HepG2 (cell line): ENCODE measurements around the gene NEU4. TPM values are rescaled to one million over a fixed set of nuclear protein-coding genes. Genes with fewer than 3 reads are reported as not detected.

Source experiments
- ATAC-seq: fragments of 200-7000 bp; cut with Tn5 transposase; 3 replicates; pipeline ENCODE4 v1.9.1; 2020; ENCODE audit warnings: mild to moderate bottlenecking, moderate library complexity
- BruUV-seq: library from RNA; stranded (reverse); fragments of 400-500 nt; replicated peaks from 2 replicates; lab custom pipeline; 2021; lab: Mats Ljungman, UMichigan
- CTCF ChIA-PET: fragments of 300-600 bp; formaldehyde crosslinking; extraction: SDS; loops from one replicate; lab custom pipeline; 2021; ENCODE audit warnings: low total read pairs, inconsistent platforms, low intra/inter-chr PET ratio; lab: Yijun Ruan, JAX
- POLR2A ChIA-PET: fragments of 350-600 bp; sonication (Branson Sonifier 250); formaldehyde crosslinking; loops from one replicate; lab custom pipeline; 2020; ENCODE audit warnings: antibody characterized with exemption, inconsistent platforms; lab: Yijun Ruan, JAX
- DNase-seq: peaks from one replicate; pipeline ENCODE4 v3.0.0-alpha.2; 2015; ENCODE audit warnings: low spot score
- FAIRE-seq: peaks from 3 replicates; lab custom pipeline; 2011; peaks lifted over from hg19 to GRCh38; lab: Jason Lieb, UNC
- H2AFZ ChIP-seq: one replicate; pipeline ENCODE4 v1.6.1; 2011; ENCODE audit warnings: low read length, inconsistent platforms
- H3K27ac ChIP-seq: fragments of 300-600 bp; 3 replicates; pipeline ENCODE4 v1.8.0; 2011; ENCODE audit warnings: mixed run types, mild to moderate bottlenecking, mixed read lengths, low read length, inconsistent platforms; ENCODE audit not compliant: insufficient read depth; ENCODE audit errors: extremely low read length
- H3K27me3 ChIP-seq, 2 experiments: fragments of 200-600 bp in 1 of 2; 2 replicates in 1 of 2; 3 replicates in 1 of 2; pipeline versions ENCODE4 v1.6.0 to v1.8.0; 2011; ENCODE audit warnings: low read length in 2 of 2, mild to moderate bottlenecking in 2 of 2, moderate library complexity in 2 of 2, inconsistent platforms in 1 of 2; ENCODE audit not compliant: insufficient read depth in 2 of 2, control insufficient read depth in 1 of 2
- H3K36me3 ChIP-seq, 2 experiments: fragments of 200-600 bp in 1 of 2; replicated peaks in 1 of 2; 2 replicates in 1 of 2; 3 replicates in 1 of 2; pipeline versions ENCODE4 v1.5.1 to v1.8.0; 2011; ENCODE audit warnings: low read length in 2 of 2, inconsistent platforms in 1 of 2; ENCODE audit not compliant: insufficient read depth in 2 of 2, control insufficient read depth in 1 of 2
- H3K4me1 ChIP-seq: 2 replicates; pipeline ENCODE4 v1.5.1; 2012; ENCODE audit warnings: low read length, inconsistent platforms; ENCODE audit not compliant: insufficient read depth
- H3K4me2 ChIP-seq: 2 replicates; pipeline ENCODE4 v1.6.0; 2011; ENCODE audit warnings: low read depth, low read length, inconsistent platforms
- H3K4me3 ChIP-seq, 3 experiments: fragments of 200-600 bp in 1 of 3; sonication (generic), shearing (Covaris generic) in 1 of 3; replicated peaks in 1 of 3; 2 replicates each; pipeline ENCODE4 v1.5.1; 2011 to 2016; ENCODE audit warnings: low read length in 3 of 3, inconsistent platforms in 2 of 3, low read depth in 2 of 3, mild to moderate bottlenecking in 2 of 3, control low read depth in 1 of 3, mixed read lengths in 1 of 3; ENCODE audit not compliant: insufficient read depth in 1 of 3
- H3K79me2 ChIP-seq: one replicate; pipeline ENCODE4 v1.6.1; 2011; ENCODE audit warnings: low read length, inconsistent platforms; ENCODE audit not compliant: insufficient read depth
- H3K9ac ChIP-seq: 2 replicates; pipeline ENCODE4 v1.6.0; 2011; ENCODE audit warnings: mild to moderate bottlenecking, low read depth, low read length, inconsistent platforms; ENCODE audit not compliant: insufficient read depth
- H3K9me3 ChIP-seq: 2 replicates; pipeline ENCODE4 v1.5.1; 2012; ENCODE audit warnings: mild to moderate bottlenecking, low read length
- H4K20me1 ChIP-seq: 2 replicates; pipeline ENCODE4 v1.6.0; 2011; ENCODE audit warnings: inconsistent platforms, mild to moderate bottlenecking, low read length, moderate library complexity; ENCODE audit not compliant: insufficient read depth
- CC2D1A ChIP-seq: sonication (generic); formaldehyde crosslinking; IDR thresholded peaks from 2 replicates; pipeline ENCODE4 v1.8.1; 2023; ENCODE audit warnings: mild to moderate bottlenecking, missing genetic modification reagents
- ETS1 ChIP-seq: sonication (generic); formaldehyde crosslinking; IDR thresholded peaks from 2 replicates; pipeline ENCODE4 v1.4.0; 2020; ENCODE audit warnings: missing genetic modification reagents
- FOXM1 ChIP-seq: sonication (generic); formaldehyde crosslinking; IDR thresholded peaks from 2 replicates; pipeline ENCODE4 v1.5.0; 2020; ENCODE audit warnings: missing genetic modification reagents
- FOXP1 ChIP-seq, 2 experiments: fragments of 450-650 bp in 1 of 2; IDR thresholded peaks; 2 replicates each; pipeline ENCODE4 v1.6.1; 2017 to 2018; ENCODE audit warnings: antibody characterized with exemption in 1 of 2
- MIXL1 ChIP-seq: IDR thresholded peaks from 2 replicates; pipeline ENCODE4 v1.6.1; 2016
- MLX ChIP-seq: IDR thresholded peaks from 2 replicates; pipeline ENCODE4 v1.6.1; 2016
- MTF2 ChIP-seq: sonication (generic); formaldehyde crosslinking; IDR thresholded peaks from 2 replicates; pipeline ENCODE4 v1.5.0; 2020; ENCODE audit warnings: missing genetic modification reagents, borderline replicate concordance
- NCOA1 ChIP-seq: sonication (generic); formaldehyde crosslinking; IDR thresholded peaks from 2 replicates; pipeline ENCODE4 v1.9.0; 2021; ENCODE audit warnings: missing genetic modification reagents
- NFIB ChIP-seq: sonication (generic); formaldehyde crosslinking; IDR thresholded peaks from 2 replicates; pipeline ENCODE4 v1.9.0; 2021; ENCODE audit warnings: missing genetic modification reagents, mild to moderate bottlenecking, borderline replicate concordance
- SRY ChIP-seq: sonication (generic); formaldehyde crosslinking; IDR thresholded peaks from 2 replicates; pipeline ENCODE4 v1.8.0; 2022; ENCODE audit warnings: mild to moderate bottlenecking, missing genetic modification reagents
- ZBTB1 ChIP-seq: sonication (generic); formaldehyde crosslinking; IDR thresholded peaks from 2 replicates; pipeline ENCODE4 v1.4.0; 2020; ENCODE audit warnings: missing genetic modification reagents, borderline replicate concordance
- ZKSCAN8 ChIP-seq: IDR thresholded peaks from 2 replicates; pipeline ENCODE4 v1.6.1; 2016; ENCODE audit warnings: borderline replicate concordance, missing genetic modification reagents, missing compliant biosample characterization
- ZNF225 ChIP-seq: sonication (generic); formaldehyde crosslinking; IDR thresholded peaks from 2 replicates; pipeline ENCODE4 v1.4.0; 2020; ENCODE audit warnings: mild to moderate bottlenecking, missing genetic modification reagents
- ZNF260 ChIP-seq: sonication (generic); formaldehyde crosslinking; IDR thresholded peaks from 2 replicates; pipeline ENCODE4 v1.4.0; 2020; ENCODE audit warnings: missing genetic modification reagents, low read depth, mild to moderate bottlenecking, borderline replicate concordance
- ZNF333 ChIP-seq: sonication (generic); formaldehyde crosslinking; IDR thresholded peaks from 2 replicates; pipeline ENCODE4 v1.4.0; 2020; ENCODE audit warnings: mild to moderate bottlenecking, missing genetic modification reagents, borderline replicate concordance
- ZNF501 ChIP-seq: sonication (generic); formaldehyde crosslinking; IDR thresholded peaks from 2 replicates; pipeline ENCODE4 v1.5.1; 2020; ENCODE audit warnings: mild to moderate bottlenecking, moderate library complexity, missing genetic modification reagents
- ZNF652 ChIP-seq: IDR thresholded peaks from 2 replicates; pipeline ENCODE4 v1.6.1; 2016; ENCODE audit warnings: low read depth, borderline replicate concordance
- ZNF720 ChIP-seq: sonication (generic); formaldehyde crosslinking; IDR thresholded peaks from 2 replicates; pipeline ENCODE4 v1.4.0; 2020; ENCODE audit warnings: missing genetic modification reagents
- ZSCAN30 ChIP-seq: sonication (generic); formaldehyde crosslinking; IDR thresholded peaks from 2 replicates; pipeline ENCODE4 v1.5.0; 2020; ENCODE audit warnings: mild to moderate bottlenecking, missing genetic modification reagents
- WGBS: methylation state at CpG from one replicate; pipeline ENCODE4 v1.1.6; 2017; ENCODE audit warnings: low lambda C conversion rate; 5-methylcytosine and 5-hydroxymethylcytosine counted together
- in situ Hi-C: cut with HindIII; loops from 2 replicates; pipeline ENCODE4 v1.10.0; 2017; ENCODE audit warnings: low pct_unique_long_range_greater_than_20kb; ENCODE audit not compliant: extremely low pct_ligation_motif_present
- intact Hi-C: fragments of 100-400 bp; cut with micrococcal nuclease; formaldehyde crosslinking; loops from one replicate; pipeline ENCODE4 v1.10.0; 2022; ENCODE audit not compliant: unreplicated experiment
- polyA plus RNA-seq, 8 experiments: library from polyadenylated mRNA; depleted of rRNA in 3 of 8; stranded (reverse) in 7 of 8; unstranded in 1 of 8; fragments of >200 nt; fragmentation: Illumina TruSeq in 4 of 8; extraction: Trizol in 4 of 8; gene quantifications; 2 replicates each; pipeline versions ENCODE4 v1.2.1 to v1.2.3, GENCODE V29; 2011 to 2016; ENCODE audit warnings: low read depth in 4 of 8, missing spikeins in 1 of 8, mixed read lengths in 1 of 8; ENCODE audit not compliant: insufficient read depth in 1 of 8
- total RNA-seq, 5 experiments: library from RNA; depleted of rRNA; stranded (reverse); fragments of >200 nt; fragmentation: Illumina TruSeq; extraction: Trizol; gene quantifications; 2 replicates each; pipeline ENCODE4 v1.2.3, GENCODE V29; 2016; ENCODE audit warnings: low read depth in 1 of 5
- TF ChIP-seq, protein P1 (sequence below): IDR thresholded peaks from 2 replicates; pipeline ENCODE4 v1.6.1; 2016; ENCODE audit warnings: missing compliant biosample characterization, missing genetic modification reagents, borderline replicate concordance

Gene NEU4
- total and polyA plus RNA-seq, 2 of the 13 experiments (the other 11 are each of a cell fraction or from before 2014, with no cell fraction given): 53.5 to 107 TPM

DNA sequence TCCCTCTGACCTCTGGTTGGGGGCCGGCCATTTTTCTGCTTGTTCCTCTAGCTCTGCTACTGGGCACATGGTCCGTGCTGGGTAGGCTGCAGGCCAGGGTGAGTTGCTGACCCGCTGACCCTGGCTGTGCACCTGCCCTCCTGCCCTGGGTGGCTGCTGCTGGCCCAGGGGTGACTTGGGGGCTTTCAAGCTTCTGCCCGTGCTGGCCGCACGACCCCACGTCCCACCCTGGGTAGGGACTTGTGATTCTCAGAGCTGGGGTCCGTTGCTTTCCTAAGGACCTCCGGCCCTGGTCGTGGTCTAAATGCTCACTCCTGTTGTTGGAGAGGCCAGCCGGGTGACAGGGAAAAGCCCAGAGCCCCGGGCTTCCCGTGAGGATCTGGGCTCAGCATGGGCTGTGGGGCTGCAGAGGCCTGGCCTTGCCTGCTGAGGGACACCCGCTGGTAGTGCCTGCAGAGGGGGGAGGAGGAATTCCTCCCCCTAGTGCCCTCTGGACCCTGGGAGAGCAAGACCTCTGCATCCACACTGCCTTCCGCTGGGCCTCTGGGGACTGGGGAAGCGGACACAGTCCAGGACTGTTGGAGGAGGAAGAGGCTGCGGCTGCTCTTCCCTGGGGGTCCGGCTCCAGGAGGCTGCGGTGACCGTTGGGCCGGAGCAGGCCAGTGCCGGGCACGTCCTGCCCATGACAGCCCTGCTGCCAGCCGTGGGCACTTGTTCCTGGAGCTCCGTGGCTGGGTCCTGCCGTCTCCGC lies 38.6 kb upstream of the NEU4 start (continued):
- no peak for TF ChIP-seq NFIB
- no peak; the same call in 1 of the 2 replicates for TF ChIP-seq FOXM1 (CRISPR knock-in tag)
- no peak for TF ChIP-seq ZNF225 (CRISPR knock-in tag)
- peak; percentile 72; the same call in 1 of the 2 replicates for TF ChIP-seq MTF2 (CRISPR knock-in tag)
- peak; percentile 16; the same call in 1 of the 2 replicates for TF ChIP-seq ZBTB1 (CRISPR knock-in tag)
- TF ChIP-seq CC2D1A (CRISPR knock-in tag): no peak
- TF ChIP-seq ZKSCAN8: peak; percentile 80; the same call in 1 of the 2 replicates
- TF ChIP-seq, protein P1, sequence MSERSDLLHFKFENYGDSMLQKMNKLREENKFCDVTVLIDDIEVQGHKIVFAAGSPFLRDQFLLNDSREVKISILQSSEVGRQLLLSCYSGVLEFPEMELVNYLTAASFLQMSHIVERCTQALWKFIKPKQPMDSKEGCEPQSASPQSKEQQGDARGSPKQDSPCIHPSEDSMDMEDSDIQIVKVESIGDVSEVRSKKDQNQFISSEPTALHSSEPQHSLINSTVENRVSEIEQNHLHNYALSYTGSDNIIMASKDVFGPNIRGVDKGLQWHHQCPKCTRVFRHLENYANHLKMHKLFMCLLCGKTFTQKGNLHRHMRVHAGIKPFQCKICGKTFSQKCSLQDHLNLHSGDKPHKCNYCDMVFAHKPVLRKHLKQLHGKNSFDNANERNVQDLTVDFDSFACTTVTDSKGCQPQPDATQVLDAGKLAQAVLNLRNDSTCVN (CRISPR knock-in tag): peak; percentile 92
- TF ChIP-seq, all 625 proteins: peak for 397

DNA sequence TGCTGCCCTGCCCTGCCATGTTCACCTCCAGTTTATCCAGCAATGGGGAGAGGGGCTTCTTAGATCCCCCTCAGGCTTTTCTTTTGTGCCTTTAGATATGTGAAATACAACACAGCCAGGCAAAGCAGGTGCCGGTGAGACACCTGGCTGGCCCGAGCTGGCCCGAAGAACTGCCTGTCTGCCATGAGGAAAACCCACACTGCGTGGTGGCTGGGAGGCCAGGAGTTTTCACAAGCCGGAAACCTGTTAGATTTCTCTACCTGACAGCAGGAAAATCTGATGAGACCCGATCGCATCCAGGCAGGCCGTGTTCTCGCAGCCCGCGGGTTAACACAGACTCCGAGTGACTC lies 38.1 kb upstream of the NEU4 start:
- Histone ChIP-seq H4K20me1 (no peaks in the 10 kb centered on the region), H3K27me3 (no peaks in the 10 kb centered on the region; a peak in 1 of 5 replicates), H2AFZ (no peak overlapping the region), H3K4me1 (peaks cover 60% of the 10 kb centered on the region), H3K27ac (peak overlapping the region; percentile 92), H3K9ac (peak overlapping the region; percentile 92), H3K4me3 (peak overlapping the region; percentile 67 to 82 (median 76)), H3K36me3 (no peaks in the 10 kb centered on the region; a peak in 1 of 5 replicates), H3K79me2 (peaks cover 24% of the 10 kb centered on the region), H3K9me3 (no peaks in the 10 kb centered on the region), H3K4me2 (peak overlapping the region; percentile 85)
- intact Hi-C loops (loop anchor here (2.0 kb wide), 2 partner anchors 38 to 48 kb away; partner anchors contain the start of gene NEU4), in situ Hi-C loops (loop anchor here (5.0 kb wide), 1 partner anchor 36 kb away; the partner anchor contains the start of gene NEU4)
- BruUV-seq: TSS peak; percentile 87
- FAIRE-seq (no peak), ATAC-seq (no peak), DNase-seq (no peak)
- ChIA-PET CTCF (no interaction called here), POLR2A (interaction anchor here (0.9 to 8.9 kb wide), 23 partner anchors 8 to 162 kb away, joined by 3 to 218 read pairs (median 5); partner anchors contain the start of genes D2HGDH, DTYMK, ING5 and NEU4)
- WGBS: 0% methylated on average over 5 of the region's 12 CpGs
- TF ChIP-seq MIXL1 (CRISPR knock-in tag): no peak
- TF ChIP-seq ZNF720: no peak
- TF ChIP-seq ZNF652 (CRISPR knock-in tag): no peak
- no peak; the same call in 1 of the 2 replicates for TF ChIP-seq NCOA1
- 0 out of 2 replicates have a peak, but pooled peaks have one; percentile 29 for TF ChIP-seq ETS1
- 0 out of 2 replicates have a peak, but pooled peaks have one; percentile 12 for TF ChIP-seq ZNF260 (CRISPR knock-in tag)
- peak; percentile 67 for TF ChIP-seq SRY (CRISPR knock-in tag)
- TF ChIP-seq ZNF333 (CRISPR knock-in tag): no peak
- peak; percentile 23; the same call in 1 of the 2 replicates for TF ChIP-seq ZSCAN30 (CRISPR knock-in tag)
- TF ChIP-seq FOXP1 (IDR thresholded peaks at IDR 0.05): no peak
- no peak for TF ChIP-seq FOXP1 (CRISPR knock-in tag; IDR thresholded peaks at IDR 0.05)
- TF ChIP-seq MLX (CRISPR knock-in tag): no peak
- TF ChIP-seq ZNF501 (CRISPR knock-in tag): peak; percentile 80
